Vagina (tissue), 2 donors: Measurements from ENCODE around the gene LVRN. TPM values are rescaled to one million over a fixed set of nuclear protein-coding genes. Genes with fewer than 3 reads are reported as not detected.

Source experiments
- DNase-seq, 2 donors: peaks; one replicate each; pipeline ENCODE4 v3.0.0-alpha.2; 2017; ENCODE audit errors: extremely low spot score in 2 of 2
- H3K27ac ChIP-seq: fragments of 200-600 bp; sonication (generic); one replicate; pipeline ENCODE4 v1.5.1; 2019
- H3K27me3 ChIP-seq: fragments of 200-600 bp; sonication (generic); one replicate; pipeline ENCODE4 v1.5.1; 2019
- H3K36me3 ChIP-seq, 2 donors: fragments of 200-600 bp; sonication (generic); one replicate each; pipeline ENCODE4 v1.5.1; 2017 to 2019
- H3K4me1 ChIP-seq: fragments of 200-600 bp; sonication (generic); one replicate; pipeline ENCODE4 v1.5.1; 2019
- H3K4me3 ChIP-seq, 2 donors: fragments of 200-600 bp; sonication (generic); 1 replicate in 1 of 2; 2 replicates in 1 of 2; pipeline ENCODE4 v1.5.1; 2016 to 2019
- H3K9me3 ChIP-seq: fragments of 200-600 bp; sonication (generic); one replicate; pipeline ENCODE4 v1.5.1; 2019
- POLR2A ChIP-seq, 2 donors: fragments of 450-650 bp; IDR thresholded peaks; one replicate each; pipeline ENCODE4 v1.6.1; 2017; ENCODE audit warnings: antibody characterized with exemption in 2 of 2, mild to moderate bottlenecking in 2 of 2, moderate library complexity in 2 of 2
- POLR2AphosphoS5 ChIP-seq, 2 donors: sonication (generic); formaldehyde crosslinking; IDR thresholded peaks; one replicate each; pipeline ENCODE4 v1.9.0; 2017; ENCODE audit warnings: antibody characterized with exemption in 2 of 2, mild to moderate bottlenecking in 2 of 2, low read depth in 1 of 2; ENCODE audit not compliant: insufficient read depth in 1 of 2
- intact Hi-C: fragments of 100-400 bp; cut with DNase I; formaldehyde crosslinking; loops from one replicate; pipeline ENCODE4 v1.15.1; 2023
- total RNA-seq: library from RNA; depleted of rRNA; stranded (reverse); fragments of >200 nt; gene quantifications from one replicate; pipeline ENCODE4 v1.2.3, GENCODE V29; 2016
- TF ChIP-seq, protein P1 (sequence below), 3 experiments: fragments of 450-650 bp in 2 of 3; fragments of 200-600 bp in 1 of 3; sonication (generic) in 1 of 3; IDR thresholded peaks; one replicate each; pipeline ENCODE4 v1.5.1; 2017 to 2019; ENCODE audit warnings: antibody characterized with exemption in 3 of 3, mild to moderate bottlenecking in 2 of 3, moderate library complexity in 2 of 3

LVRN gene
- total RNA-seq, 1 donor from 2014 or later: 1.7 TPM

DNA sequence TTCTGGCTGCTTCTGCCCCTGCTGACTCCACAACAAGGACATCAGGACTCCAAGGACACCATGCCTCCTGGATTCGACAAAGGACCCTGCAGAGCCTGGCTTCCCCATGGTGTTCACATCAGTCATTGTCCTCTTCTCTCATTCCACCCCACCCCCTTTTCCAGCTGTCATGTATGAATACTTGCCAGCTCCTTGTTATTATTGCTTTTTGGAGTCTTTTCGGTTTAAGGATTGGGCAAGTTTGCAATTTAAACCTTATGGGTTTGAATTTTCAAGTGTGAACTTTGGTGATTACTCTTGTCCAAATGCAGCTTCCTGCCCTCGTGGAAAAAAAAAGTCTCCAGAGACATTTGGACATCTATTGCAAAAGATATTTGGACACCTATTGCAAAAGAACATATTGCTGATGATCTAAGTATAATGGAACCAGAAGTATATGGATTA lies 14.2 kb upstream of the LVRN start:
- no peaks in the 10 kb centered on the region for H3K27me3 ChIP-seq
- H3K27ac ChIP-seq: no peak overlapping the region
- TF ChIP-seq POLR2AphosphoS5 (IDR thresholded peaks at IDR 0.05; ENCODE audit: insufficient read depth in 1 of 2, low read depth in 1 of 2) (no peak), POLR2A (IDR thresholded peaks at IDR 0.05) (no peak)
- TF ChIP-seq, protein P1, sequence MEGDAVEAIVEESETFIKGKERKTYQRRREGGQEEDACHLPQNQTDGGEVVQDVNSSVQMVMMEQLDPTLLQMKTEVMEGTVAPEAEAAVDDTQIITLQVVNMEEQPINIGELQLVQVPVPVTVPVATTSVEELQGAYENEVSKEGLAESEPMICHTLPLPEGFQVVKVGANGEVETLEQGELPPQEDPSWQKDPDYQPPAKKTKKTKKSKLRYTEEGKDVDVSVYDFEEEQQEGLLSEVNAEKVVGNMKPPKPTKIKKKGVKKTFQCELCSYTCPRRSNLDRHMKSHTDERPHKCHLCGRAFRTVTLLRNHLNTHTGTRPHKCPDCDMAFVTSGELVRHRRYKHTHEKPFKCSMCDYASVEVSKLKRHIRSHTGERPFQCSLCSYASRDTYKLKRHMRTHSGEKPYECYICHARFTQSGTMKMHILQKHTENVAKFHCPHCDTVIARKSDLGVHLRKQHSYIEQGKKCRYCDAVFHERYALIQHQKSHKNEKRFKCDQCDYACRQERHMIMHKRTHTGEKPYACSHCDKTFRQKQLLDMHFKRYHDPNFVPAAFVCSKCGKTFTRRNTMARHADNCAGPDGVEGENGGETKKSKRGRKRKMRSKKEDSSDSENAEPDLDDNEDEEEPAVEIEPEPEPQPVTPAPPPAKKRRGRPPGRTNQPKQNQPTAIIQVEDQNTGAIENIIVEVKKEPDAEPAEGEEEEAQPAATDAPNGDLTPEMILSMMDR (IDR thresholded peaks at IDR 0.05): no peak
- H3K4me1 ChIP-seq: no peaks in the 10 kb centered on the region
- no peak overlapping the region for H3K4me3 ChIP-seq
- intact Hi-C loops: no loop called here
- no peak for DNase-seq
- H3K36me3 ChIP-seq: no peaks in the 10 kb centered on the region
- no peaks in the 10 kb centered on the region for H3K9me3 ChIP-seq

DNA sequence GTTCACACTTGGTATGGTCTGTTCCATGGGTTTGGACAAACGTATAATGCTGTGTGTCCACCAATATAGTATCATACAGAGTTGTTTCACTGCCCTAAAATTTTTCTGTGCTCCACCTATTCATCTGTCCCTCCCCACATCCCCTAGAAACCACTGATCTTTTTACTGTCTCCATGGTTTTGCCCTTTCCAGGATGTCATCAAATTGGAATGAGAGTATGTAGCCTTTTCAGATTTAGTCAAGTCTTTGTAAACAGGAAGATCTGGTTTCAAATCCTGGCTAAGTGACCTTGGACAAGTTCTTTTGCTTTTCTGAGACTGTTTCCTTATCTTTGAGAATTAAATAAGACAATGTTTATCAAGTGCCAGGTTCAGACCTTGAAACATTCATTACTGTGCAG lies 13.2 kb upstream of the LVRN start:
- no peaks in the 10 kb centered on the region for H3K9me3 ChIP-seq
- no peaks in the 10 kb centered on the region for H3K4me1 ChIP-seq
- H3K4me3 ChIP-seq: no peak overlapping the region
- no peak for DNase-seq
- TF ChIP-seq, protein P1 (IDR thresholded peaks at IDR 0.05): no peak
- no peak for TF ChIP-seq POLR2A (IDR thresholded peaks at IDR 0.05)
- TF ChIP-seq POLR2AphosphoS5 (IDR thresholded peaks at IDR 0.05; ENCODE audit: insufficient read depth in 1 of 2, low read depth in 1 of 2): no peak
- H3K27me3 ChIP-seq: no peaks in the 10 kb centered on the region
- H3K36me3 ChIP-seq: no peaks in the 10 kb centered on the region
- intact Hi-C loops: no loop called here
- no peak overlapping the region for H3K27ac ChIP-seq

DNA sequence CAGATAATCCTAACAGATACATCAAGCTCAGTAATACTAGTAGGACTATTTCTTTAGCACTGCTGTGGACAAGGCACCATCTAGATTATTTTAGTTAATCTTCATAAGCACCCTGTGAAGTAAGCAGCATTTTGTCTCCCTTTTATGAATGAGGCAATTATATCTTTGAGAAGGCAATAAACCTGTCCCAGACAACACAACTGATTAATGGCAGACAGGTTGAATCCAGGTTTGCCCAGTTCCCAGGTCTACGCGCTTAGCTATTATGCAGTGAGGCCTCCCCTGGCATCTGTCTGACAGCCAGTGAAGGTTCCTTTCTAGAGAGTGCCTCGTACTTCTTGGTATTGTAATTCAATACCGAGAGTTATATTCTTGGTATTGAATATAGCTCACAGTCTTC lies 9.7 kb upstream of the LVRN start:
- no peak overlapping the region for H3K4me3 ChIP-seq

DNA sequence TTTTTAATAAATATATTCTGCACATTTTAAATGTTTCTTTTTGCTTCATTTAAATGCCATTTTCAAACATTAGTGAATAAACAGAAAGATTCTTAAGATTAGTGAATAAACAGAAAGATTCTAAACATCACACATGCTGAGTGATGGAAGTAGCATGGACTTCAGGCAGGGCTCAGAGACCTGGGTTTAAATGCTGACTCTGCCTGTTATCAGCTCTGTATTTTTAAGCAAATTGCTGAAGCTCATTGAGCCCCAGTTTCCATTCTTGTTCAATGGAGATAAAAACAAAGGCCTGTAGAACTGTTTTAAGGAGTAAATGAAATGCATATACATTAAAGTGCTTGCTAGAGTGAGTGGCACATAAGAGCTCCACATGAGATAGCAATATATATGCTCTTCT lies 8.1 kb upstream of the LVRN start:
- TF ChIP-seq POLR2AphosphoS5 (IDR thresholded peaks at IDR 0.05; ENCODE audit: insufficient read depth in 1 of 2, low read depth in 1 of 2) (no peak), POLR2A (IDR thresholded peaks at IDR 0.05) (no peak)
- TF ChIP-seq, protein P1 (IDR thresholded peaks at IDR 0.05): no peak
- intact Hi-C loops: no loop called here
- H3K9me3 ChIP-seq: no peaks in the 10 kb centered on the region
- H3K4me3 ChIP-seq: no peak overlapping the region
- DNase-seq: no peak
- H3K4me1 ChIP-seq: no peaks in the 10 kb centered on the region
- no peak overlapping the region for H3K27ac ChIP-seq
- no peaks in the 10 kb centered on the region for H3K36me3 ChIP-seq
- H3K27me3 ChIP-seq: no peaks in the 10 kb centered on the region

More for the DNA sequence above, 9.7 kb upstream of the LVRN start:
- DNase-seq: no peak
- no peak overlapping the region for H3K27ac ChIP-seq
- no peaks in the 10 kb centered on the region for H3K27me3 ChIP-seq
- intact Hi-C loops: no loop called here
- no peaks in the 10 kb centered on the region for H3K4me1 ChIP-seq
- TF ChIP-seq, protein P1 (IDR thresholded peaks at IDR 0.05): no peak
- H3K36me3 ChIP-seq: no peaks in the 10 kb centered on the region
- H3K9me3 ChIP-seq: no peaks in the 10 kb centered on the region

DNA sequence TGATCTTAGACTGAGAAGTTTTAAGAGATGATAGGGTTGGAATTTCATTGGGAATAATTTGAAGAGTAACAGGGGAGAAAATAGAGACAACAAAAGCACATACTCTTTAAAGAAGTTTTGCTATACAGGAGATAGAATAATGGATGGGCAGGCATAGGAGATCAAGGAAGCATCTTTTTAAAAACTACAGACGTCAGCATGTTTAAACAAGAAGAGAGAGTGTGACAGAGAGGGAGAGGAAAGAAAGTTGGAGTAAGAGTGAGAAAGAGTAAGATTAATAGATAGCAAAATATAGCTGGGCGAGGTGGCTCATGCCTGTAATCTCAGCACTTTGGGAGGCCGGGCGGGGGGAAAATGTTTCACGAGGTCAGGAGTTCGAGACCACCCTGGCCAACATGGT lies 5.3 kb upstream of the LVRN start:
- no peaks in the 10 kb centered on the region for H3K9me3 ChIP-seq
- H3K27me3 ChIP-seq: no peaks in the 10 kb centered on the region
- TF ChIP-seq POLR2AphosphoS5 (IDR thresholded peaks at IDR 0.05; ENCODE audit: insufficient read depth in 1 of 2, low read depth in 1 of 2) (no peak), POLR2A (IDR thresholded peaks at IDR 0.05) (no peak)
- TF ChIP-seq, protein P1 (IDR thresholded peaks at IDR 0.05): no peak
- H3K4me1 ChIP-seq: peaks cover 8% of the 10 kb centered on the region
- intact Hi-C loops: no loop called here
- DNase-seq: no peak
- no peak overlapping the region for H3K27ac ChIP-seq
- no peak overlapping the region for H3K4me3 ChIP-seq
- no peaks in the 10 kb centered on the region for H3K36me3 ChIP-seq
